ENCODE results near the gene ITGA1.
"Not testable (repeated sequence)": the region's sequence is repeated elsewhere in the genome, so short reads cannot be mapped to it uniquely, and the experiment has no call there.

Gene ITGA1

GRCh38 chr5:52865991-52866390 lies 78.3 kb downstream of the ITGA1 start:
- DNase-seq (ENCODE audit: low spot score): not testable (repeated sequence)

- no peak for DNase-seq (ENCODE audit: low spot score)
These were observed 80.1 kb downstream of the ITGA1 start for GRCh38 chr5:52867809-52868208.

- DNase-seq (ENCODE audit: low spot score): no peak
These were observed 80.7 kb downstream of the ITGA1 start for GRCh38 chr5:52868417-52868816.

- DNase-seq (ENCODE audit: low spot score): no peak
These were observed 81.7 kb downstream of the ITGA1 start for GRCh38 chr5:52869391-52869790.

GRCh38 chr5:52870448-52870847 lies 82.7 kb downstream of the ITGA1 start:
- DNase-seq (ENCODE audit: low spot score): no peak

- no peak for DNase-seq (ENCODE audit: low spot score)
These were observed 88.1 kb downstream of the ITGA1 start for GRCh38 chr5:52875827-52876226.

GRCh38 chr5:52876456-52876855 lies 88.7 kb downstream of the ITGA1 start:
- DNase-seq (ENCODE audit: low spot score): no peak

GRCh38 chr5:52878656-52879055 lies 90.9 kb downstream of the ITGA1 start:
- no peak for DNase-seq (ENCODE audit: low spot score)

GRCh38 chr5:52880541-52880940 lies 92.8 kb downstream of the ITGA1 start:
- no peak for DNase-seq (ENCODE audit: low spot score)

- DNase-seq (ENCODE audit: low spot score): no peak
These were observed 93.8 kb downstream of the ITGA1 start for GRCh38 chr5:52881468-52881867.

GRCh38 chr5:52883110-52883509 lies 95.4 kb downstream of the ITGA1 start:
- DNase-seq (ENCODE audit: low spot score): no peak

GRCh38 chr5:52884453-52884852 lies 96.7 kb downstream of the ITGA1 start:
- DNase-seq (ENCODE audit: low spot score): peak; percentile 20

- DNase-seq (ENCODE audit: low spot score): no peak
These were observed 97.9 kb downstream of the ITGA1 start for GRCh38 chr5:52885614-52886013.

GRCh38 chr5:52886206-52886605 lies 98.5 kb downstream of the ITGA1 start:
- DNase-seq (ENCODE audit: low spot score): no peak

GRCh38 chr5:52887066-52887465 lies 99.3 kb downstream of the ITGA1 start:
- no peak for DNase-seq (ENCODE audit: low spot score)

- DNase-seq (ENCODE audit: low spot score): no peak
These were observed 100.6 kb downstream of the ITGA1 start for GRCh38 chr5:52888363-52888762.

GRCh38 chr5:52892242-52892878 lies 104.6 kb downstream of the ITGA1 start:
- DNase-seq (ENCODE audit: low spot score): no peak

GRCh38 chr5:52893105-52893504 lies 105.4 kb downstream of the ITGA1 start:
- DNase-seq (ENCODE audit: low spot score): no peak

- DNase-seq (ENCODE audit: low spot score): no peak
These were observed 106.1 kb downstream of the ITGA1 start for GRCh38 chr5:52893863-52894262.

- DNase-seq (ENCODE audit: low spot score): no peak
These were observed 106.7 kb downstream of the ITGA1 start for GRCh38 chr5:52894451-52894850.

- no peak for DNase-seq (ENCODE audit: low spot score)
These were observed 107.4 kb downstream of the ITGA1 start for GRCh38 chr5:52895075-52895474.

GRCh38 chr5:52895572-52896413 lies 108.1 kb downstream of the ITGA1 start:
- DNase-seq (ENCODE audit: low spot score): no peak

- DNase-seq (ENCODE audit: low spot score): no peak
These were observed 109.0 kb downstream of the ITGA1 start for GRCh38 chr5:52896534-52897237.

Data from LoVo (cell line).